GM19452 (cell line): ENCODE measurements around the gene PTGDS.

Experiments used
- ATAC-seq: cut with Tn5 transposase; IDR thresholded peaks from one replicate; pipeline ENCODE4 v1.9.1; 2021; ENCODE audit not compliant: unreplicated experiment

PTGDS gene

DNA sequence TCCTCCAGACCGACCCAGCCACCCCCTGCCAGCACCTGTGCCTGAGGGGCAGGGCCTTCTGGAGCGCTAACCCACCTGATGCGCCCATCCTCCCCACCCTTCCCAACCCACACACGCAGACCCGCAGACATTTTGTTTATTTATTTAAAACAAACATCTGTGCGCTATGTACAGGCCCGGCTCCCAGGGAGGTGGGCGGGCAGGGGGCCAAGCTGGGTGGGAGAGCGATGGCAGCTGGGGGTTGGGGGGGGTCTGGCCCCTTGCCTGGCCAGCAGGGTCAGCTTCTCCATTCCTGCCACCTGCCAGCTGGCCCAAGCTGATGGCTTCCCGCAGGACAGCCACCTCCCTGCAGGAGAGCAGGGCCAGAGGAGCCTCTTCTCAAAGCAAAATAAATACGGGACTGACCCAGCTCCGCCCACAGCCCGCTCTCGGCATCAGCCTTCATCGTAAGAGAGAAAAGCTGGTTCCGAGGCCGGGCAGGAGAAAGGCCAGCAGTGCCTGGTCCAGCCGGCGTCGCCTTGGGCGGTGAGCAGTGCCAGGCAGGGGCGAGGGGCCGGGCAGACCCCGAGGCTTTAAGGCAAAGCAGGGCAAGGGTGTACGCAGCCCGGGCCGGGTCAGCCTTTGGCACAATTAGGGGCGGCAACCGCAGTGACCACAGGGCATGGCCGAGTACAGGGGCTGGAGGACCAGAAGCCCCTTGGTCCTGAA, 30.0 kb downstream of the PTGDS start:
- no peak for ATAC-seq

DNA sequence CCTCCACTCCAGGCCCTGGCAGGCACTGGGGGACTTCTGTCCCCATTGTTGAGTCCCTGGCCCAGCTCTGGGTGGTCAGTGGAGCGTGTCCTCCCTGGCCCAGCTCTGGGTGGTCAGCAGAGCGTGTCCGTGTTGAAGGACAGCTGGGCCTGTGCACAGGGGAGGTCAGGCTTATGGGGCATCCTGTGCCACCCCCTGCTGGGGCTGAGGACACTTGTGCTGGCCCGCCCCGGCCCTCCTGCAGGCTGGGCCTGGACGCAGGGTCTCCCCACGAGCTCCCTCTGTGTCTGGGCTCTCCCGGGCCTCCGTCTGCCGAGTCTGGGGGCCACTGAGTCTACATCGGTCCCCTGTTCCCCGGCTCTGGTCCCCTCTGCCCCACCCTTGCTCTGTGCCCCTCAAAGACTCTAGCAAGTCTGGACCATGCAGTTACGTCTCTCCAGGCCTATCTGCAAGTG, 30.5 kb downstream of the PTGDS start:
- no peak for ATAC-seq

DNA sequence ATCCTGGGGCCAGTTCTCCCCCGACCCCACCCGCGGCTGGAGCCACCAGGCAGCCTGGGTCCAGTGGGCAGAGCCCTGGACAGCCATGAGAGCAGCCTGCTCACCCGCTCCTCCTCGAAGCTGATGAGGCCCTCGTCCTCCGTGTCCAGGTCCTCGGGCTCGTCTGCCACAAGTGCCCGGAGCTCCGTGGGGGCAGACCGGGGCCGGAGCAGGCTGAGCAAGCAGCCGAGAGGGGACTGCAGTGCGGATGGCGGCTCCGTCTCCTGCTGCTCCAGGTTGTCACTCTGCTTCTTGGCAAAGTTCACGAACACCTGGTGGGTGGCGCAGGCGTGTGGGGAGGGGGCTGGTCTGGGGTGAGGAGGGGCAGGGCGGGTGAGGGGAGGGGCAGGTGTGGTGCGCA, 31.0 kb downstream of the PTGDS start:
- ATAC-seq, result no peak

GRCh38 chr9:137009217-137009616, 31.9 kb downstream of the PTGDS start:
- ATAC-seq, result no peak

GRCh38 chr9:137009938-137010732, 32.8 kb downstream of the PTGDS start:
- no peak for ATAC-seq

DNA sequence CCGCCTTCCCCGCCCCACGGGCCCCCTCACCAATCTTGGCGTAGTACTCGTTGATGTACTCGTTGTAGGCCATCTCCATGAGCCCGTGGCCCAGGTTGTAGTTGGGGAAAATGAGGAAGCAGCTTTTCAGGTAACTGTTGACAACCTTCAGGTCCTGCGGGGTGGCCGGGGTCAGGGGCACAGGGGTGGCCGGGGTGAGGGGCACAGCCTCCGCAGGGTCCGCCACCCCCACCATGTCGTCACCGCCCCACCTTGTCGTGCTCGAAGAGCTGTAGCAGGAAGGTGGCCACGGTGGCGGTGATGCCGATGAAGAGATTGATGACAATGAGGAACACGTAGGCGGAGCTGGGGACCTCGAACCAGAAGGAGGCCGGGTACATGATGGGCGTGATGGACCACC, 33.9 kb downstream of the PTGDS start:
- no peak for ATAC-seq

DNA sequence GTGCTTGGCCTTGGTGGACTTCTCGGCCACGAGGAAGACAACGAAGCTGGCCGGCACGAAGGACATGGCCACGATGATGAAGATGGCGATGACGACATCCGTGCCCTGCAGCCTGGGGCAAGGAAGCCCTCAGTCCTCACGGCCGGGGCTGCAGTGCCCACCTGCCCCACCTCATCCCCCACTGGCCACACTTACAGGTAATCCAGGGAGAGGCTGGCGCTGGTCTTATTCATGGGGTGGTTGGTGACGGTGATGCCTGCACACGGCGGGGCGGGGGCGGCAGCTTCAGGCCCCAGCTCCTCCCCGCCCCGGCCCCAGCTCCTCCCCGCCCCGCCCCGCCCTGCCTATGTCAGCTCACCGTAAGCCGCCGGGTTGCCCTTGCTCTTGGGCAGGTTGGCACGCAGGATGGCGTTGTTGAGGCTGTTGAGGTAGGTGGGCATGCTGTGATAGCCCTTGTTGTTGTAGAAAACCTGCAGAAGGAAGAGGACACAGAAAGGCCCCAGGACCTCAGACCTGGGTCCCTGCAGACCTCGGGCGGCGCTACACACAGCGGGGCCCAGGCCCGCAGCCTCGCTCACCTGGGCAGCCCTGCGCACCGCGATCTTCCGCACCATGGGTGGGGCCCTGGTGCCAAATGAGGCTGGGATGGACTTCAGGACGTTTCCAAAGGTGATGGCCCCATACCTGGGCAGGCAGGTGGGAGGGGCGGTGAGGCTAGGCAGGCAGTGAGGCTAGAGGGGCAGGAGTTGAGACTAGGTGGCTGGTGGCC, 34.8 kb downstream of the PTGDS start:
- ATAC-seq, result no peak

GRCh38 chr9:137012694-137013570, 35.6 kb downstream of the PTGDS start:
- no peak for ATAC-seq

DNA sequence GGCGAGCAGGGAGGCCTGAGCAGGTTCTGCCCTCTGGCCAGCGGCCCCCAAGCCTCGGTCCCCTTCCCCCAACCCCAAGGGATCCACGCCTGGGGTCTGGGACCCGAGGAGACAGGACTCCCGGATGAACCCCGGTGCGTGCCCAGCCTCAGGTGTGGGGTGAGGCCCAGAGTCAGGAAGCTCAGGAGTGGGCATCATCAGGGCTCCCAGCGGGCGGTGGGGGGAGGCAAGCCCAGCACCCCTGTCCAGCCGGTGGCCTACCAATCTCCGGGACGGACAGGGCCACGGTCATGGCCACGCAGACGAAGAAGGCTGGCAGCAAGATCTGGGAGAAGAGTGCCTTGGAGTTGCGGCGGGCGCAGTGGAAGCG, 36.3 kb downstream of the PTGDS start:
- no peak for ATAC-seq

DNA sequence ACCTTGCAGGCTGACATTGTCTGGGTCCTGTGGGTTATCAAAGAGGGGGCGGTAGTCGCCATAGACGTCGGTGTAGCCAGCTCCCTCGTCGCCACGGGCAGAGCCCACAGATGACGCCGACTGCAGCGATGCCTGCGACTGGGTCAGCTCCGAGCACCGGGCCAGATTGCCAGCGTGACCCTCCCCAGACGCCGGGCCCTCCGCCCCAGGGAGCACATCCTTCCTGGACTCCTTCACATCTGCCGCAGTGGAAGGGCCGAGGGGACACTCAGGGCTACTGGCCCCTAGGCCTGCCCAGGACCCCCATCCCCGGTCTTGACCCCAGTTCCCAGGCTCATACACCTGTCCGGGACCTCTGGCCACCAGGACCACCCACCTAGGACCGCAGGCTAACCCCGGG, 36.9 kb downstream of the PTGDS start:
- no peak for ATAC-seq

GRCh38 chr9:137014776-137015539, 37.7 kb downstream of the PTGDS start:
- no peak for ATAC-seq

DNA sequence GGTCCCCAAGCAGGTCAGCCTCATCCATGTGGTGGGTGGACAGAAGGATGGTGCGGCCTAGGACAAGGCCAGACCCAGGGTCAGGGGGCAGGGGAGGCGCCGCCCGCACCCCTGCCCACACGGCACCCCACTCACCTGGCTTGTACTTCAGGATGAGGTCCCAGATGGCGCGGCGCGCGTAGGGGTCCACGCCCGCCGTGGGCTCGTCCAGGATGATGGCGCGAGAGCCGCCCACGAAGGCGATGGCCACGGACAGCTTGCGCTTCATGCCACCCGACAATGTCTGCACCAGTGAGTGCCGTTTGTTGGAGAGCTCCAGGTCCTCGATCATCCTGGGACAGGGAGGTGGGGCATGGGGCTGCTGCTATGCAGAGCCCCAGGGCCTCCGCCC, 38.2 kb downstream of the PTGDS start:
- no peak for ATAC-seq

GRCh38 chr9:137015976-137016375, 38.7 kb downstream of the PTGDS start:
- ATAC-seq, result no peak

DNA sequence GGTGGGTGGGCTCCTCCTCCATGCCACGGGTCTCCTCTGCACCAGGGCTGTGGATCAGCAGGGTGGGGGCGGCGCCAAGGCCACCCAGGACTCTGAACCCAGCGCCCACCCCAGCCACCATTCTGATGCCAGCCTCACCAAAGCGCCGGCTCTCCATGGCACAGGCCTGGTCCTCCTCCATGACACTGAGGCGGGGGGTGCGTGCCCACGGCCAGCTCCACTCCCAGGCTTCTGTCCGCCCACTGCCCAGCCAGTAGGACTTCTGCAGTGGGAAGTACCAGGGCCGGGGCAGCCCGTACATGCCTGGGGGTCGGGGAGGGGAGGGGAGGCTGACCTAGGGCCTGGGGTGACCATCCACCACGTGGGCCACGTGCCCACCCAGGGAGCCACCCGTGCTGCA, 39.1 kb downstream of the PTGDS start:
- ATAC-seq, result no peak

DNA sequence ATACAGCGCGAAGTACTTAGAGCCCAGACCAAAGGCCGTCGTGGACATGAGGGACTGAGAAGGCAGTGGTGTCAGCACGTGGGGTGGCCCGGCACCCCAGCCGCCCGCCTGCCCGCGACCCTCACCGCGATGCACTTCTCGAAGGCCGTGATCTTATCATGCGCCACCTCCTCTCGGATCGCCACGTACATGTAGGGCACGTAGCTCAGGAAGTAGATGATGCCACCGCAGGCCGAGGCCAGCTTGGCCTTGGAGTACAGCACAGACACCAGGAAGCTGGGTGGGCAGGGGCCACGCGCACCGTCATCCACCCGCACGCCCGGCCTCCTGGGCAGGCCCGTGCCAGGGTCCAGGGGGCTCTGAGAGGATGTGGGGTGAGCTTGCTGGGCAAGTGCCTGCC, 39.8 kb downstream of the PTGDS start:
- no peak for ATAC-seq

- ATAC-seq, result no peak
These were observed 40.6 kb downstream of the PTGDS start for GRCh38 chr9:137017791-137018497.

DNA sequence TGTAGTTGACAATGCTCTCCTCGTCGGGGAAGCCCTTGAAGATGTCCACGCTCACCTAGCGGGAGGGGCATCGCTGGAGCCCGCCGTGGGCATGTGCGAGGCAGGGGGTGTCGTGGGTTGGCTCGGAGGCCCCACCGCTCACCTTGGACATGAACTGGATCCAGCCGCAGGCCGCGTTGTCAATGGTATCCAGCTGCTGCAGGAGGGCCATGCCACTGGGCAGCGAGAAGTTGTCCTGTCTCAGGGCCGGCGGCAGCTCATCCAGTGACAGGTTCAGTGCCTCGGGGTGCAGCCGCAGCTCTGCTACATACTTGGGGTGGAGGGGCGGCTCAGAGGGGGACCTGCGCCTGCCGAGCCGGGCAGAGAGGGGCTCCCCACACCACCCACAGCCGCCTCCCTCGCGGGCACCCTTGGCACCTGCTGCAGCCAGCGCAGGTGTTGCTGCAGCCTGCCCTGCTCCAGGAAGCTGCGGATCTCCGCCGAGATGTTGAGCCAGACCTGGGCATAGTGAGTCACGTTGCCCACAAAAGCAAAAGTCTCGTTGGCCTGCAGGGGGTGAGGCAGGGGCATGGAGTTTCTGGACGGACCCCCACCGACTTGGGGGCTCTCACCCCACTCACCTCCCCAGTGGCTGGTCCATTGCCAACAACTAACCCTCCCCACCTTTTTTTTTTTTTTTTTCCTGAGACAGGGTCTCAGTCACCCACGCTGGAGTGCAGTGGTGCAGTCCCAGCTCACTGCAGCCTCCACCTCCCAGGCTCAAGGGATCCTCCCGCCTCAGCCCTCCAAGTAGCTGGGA, 41.7 kb downstream of the PTGDS start:
- ATAC-seq, result no peak

DNA sequence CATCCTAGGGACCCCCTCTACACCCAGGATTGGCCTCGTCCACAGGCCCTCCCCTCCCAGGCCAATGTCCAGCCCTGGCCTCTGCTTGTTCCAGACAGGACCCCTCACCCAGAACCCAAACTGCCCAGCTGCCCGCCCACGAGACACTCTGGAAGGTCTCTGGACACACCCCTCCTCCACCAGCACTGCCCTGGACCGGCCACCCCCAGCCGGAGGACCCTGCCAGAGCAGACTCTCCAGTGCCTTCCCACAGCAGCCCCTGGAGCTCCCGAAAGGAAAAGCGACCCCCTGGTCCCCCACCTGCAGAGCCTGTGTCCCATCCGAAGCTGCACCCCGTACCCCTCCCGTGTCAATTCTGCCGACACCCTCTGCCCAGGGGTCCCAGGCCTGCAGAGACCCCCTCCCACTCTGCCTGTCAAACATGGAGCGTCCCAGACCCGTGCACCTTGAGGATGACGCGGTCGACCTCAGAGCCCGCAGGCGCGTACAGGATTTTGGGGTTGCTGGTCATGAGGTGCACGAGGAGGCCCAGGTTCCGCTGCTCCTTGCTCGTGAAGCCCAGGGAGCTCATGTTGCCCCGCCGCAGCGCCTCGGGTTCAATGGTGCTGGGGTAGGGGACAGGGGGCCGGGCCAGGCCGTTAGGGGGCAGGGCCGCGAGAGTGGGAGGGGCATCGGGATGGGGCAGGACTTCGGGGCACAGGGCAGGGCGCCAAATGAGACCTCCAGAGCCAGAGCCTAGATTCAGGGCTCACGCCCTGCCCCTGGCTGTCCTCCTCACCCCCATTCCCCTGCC, 42.8 kb downstream of the PTGDS start:
- ATAC-seq, result no peak
